Thyroid gland (tissue), 4 donors: ENCODE measurements around the gene ANKRD17. TPM values are rescaled to one million over a fixed set of nuclear protein-coding genes. Genes with fewer than 3 reads are reported as not detected.

Experiments
- DNase-seq, 2 donors: peaks; one replicate each; pipeline ENCODE4 v3.0.0-alpha.2; 2019
- H3K27ac ChIP-seq, 3 donors: fragments of 200-600 bp; sonication (generic); 1 replicate in 2 of 3; 2 replicates in 1 of 3; pipeline ENCODE4 v1.5.1; 2016 to 2019; ENCODE audit warnings: mild to moderate bottlenecking in 1 of 3, moderate library complexity in 1 of 3
- H3K27me3 ChIP-seq: fragments of 200-600 bp; sonication (generic); one replicate; pipeline ENCODE4 v1.5.1; 2019
- H3K36me3 ChIP-seq, 2 donors: fragments of 200-600 bp; sonication (generic); one replicate each; pipeline ENCODE4 v1.5.1; 2016 to 2019
- H3K4me1 ChIP-seq, 2 donors: fragments of 200-600 bp; sonication (generic); one replicate each; pipeline ENCODE4 v1.5.1; 2017 to 2019
- H3K4me3 ChIP-seq, 3 donors: fragments of 200-600 bp; sonication (generic); replicated peaks in 1 of 3; 1 replicate in 2 of 3; 2 replicates in 1 of 3; pipeline ENCODE4 v1.5.1; 2016; ENCODE audit warnings: mild to moderate bottlenecking in 1 of 3
- H3K9me3 ChIP-seq: fragments of 200-600 bp; sonication (generic); one replicate; pipeline ENCODE4 v1.5.1; 2017
- POLR2A ChIP-seq, 2 donors: fragments of 450-650 bp; IDR thresholded peaks; one replicate each; pipeline ENCODE4 v1.6.1; 2017; ENCODE audit warnings: antibody characterized with exemption in 2 of 2, mild to moderate bottlenecking in 2 of 2, moderate library complexity in 1 of 2
- WGBS, 2 donors: methylation state at CpG; one replicate each; pipeline ENCODE4 v1.1.5; 2017; 5-methylcytosine and 5-hydroxymethylcytosine counted together
- intact Hi-C: fragments of 100-400 bp; cut with DNase I; formaldehyde crosslinking; loops from one replicate; pipeline ENCODE4 v1.15.1; 2023
- total RNA-seq, 4 donors: library from RNA; depleted of rRNA; stranded (reverse); fragments of >200 nt; gene quantifications; one replicate each; pipeline ENCODE4 v1.2.3, GENCODE V29; 2016
- TF ChIP-seq, protein P1 (sequence below), 6 experiments: fragments of 200-600 bp in 3 of 6; fragments of 450-650 bp in 3 of 6; sonication (generic) in 3 of 6; IDR thresholded peaks; one replicate each; pipeline ENCODE4 v1.5.1; 2016 to 2019; ENCODE audit warnings: antibody characterized with exemption in 6 of 6, mild to moderate bottlenecking in 2 of 6, inconsistent platforms in 1 of 6, moderate library complexity in 1 of 6

The ANKRD17 gene
- total RNA-seq, 4 donors from 2014 or later: 46.8 to 74.6 (median 64.2) TPM

DNA sequence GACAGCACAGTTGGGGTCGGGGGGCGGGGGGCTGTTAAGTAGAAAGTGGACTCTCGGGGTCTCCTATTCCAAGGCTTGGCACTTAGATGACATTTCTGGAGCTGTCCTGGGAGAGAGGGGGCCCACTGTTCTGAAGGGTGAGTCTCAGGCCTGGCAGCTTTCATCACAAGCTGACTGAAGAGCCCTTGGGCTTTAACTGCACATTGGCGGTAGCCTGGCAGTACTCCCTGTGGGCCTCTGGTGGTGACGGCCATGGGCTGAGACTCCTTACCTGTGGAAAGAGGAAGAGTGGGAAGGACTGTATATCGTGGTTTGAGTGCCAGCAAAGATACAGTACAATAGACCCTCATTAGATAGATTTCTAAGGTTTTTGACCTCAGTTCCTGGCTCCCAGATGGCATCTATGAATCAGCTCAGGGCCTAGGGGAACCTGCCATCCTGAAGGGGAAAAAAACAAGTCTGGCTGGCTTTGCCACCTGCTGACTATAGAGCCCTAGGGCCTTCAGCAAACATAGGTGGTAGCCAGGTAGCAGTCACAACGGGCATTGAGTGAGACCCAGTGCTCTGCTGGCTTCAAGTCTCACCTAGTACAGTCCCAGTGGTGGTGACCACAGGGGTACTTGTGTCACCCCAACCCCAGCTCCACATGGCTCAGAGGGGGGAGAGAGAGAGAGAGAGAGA is 87.9 kb downstream of the ANKRD17 start:
- WGBS, 2 donors: 88 to 95% methylated on average over 7 of the region's 7 CpGs
- peaks cover 16 to 25% of the 10 kb centered on the region in 2 donors for H3K36me3 ChIP-seq
- H3K4me1 ChIP-seq: no peaks in the 10 kb centered on the region
- H3K4me3 ChIP-seq: no peak overlapping the region
- no peak for TF ChIP-seq POLR2A (IDR thresholded peaks at IDR 0.05)
- TF ChIP-seq, protein P1, sequence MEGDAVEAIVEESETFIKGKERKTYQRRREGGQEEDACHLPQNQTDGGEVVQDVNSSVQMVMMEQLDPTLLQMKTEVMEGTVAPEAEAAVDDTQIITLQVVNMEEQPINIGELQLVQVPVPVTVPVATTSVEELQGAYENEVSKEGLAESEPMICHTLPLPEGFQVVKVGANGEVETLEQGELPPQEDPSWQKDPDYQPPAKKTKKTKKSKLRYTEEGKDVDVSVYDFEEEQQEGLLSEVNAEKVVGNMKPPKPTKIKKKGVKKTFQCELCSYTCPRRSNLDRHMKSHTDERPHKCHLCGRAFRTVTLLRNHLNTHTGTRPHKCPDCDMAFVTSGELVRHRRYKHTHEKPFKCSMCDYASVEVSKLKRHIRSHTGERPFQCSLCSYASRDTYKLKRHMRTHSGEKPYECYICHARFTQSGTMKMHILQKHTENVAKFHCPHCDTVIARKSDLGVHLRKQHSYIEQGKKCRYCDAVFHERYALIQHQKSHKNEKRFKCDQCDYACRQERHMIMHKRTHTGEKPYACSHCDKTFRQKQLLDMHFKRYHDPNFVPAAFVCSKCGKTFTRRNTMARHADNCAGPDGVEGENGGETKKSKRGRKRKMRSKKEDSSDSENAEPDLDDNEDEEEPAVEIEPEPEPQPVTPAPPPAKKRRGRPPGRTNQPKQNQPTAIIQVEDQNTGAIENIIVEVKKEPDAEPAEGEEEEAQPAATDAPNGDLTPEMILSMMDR (IDR thresholded peaks at IDR 0.05): no peak
- intact Hi-C loops: no loop called here
- H3K27ac ChIP-seq: no peak overlapping the region
- no peak for DNase-seq
- no peaks in the 10 kb centered on the region for H3K9me3 ChIP-seq
- no peaks in the 10 kb centered on the region for H3K27me3 ChIP-seq

DNA sequence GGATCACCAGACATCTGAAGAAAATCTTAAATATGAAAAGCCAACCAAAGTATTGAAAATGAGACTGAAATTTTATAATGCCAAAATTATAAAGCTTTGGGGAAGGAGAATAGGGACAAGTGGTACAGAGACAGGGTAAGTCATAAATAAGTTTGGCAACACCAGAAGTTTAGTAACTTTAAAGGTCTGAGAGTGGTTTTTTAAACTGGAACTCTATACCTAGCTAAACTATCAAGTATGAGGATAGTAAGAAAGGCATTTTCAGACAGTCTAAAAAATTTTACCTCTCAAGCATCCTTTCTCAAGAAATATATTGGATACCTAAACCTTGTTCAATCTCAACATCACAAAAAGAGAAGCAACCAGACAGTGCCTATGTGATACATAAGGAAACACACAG is 92.4 kb downstream of the ANKRD17 start:
- no peak for DNase-seq
- H3K27ac ChIP-seq: no peak overlapping the region
- no peaks in the 10 kb centered on the region for H3K9me3 ChIP-seq
- H3K4me1 ChIP-seq: no peaks in the 10 kb centered on the region
- H3K27me3 ChIP-seq: no peaks in the 10 kb centered on the region
- no peak overlapping the region for H3K4me3 ChIP-seq
- intact Hi-C loops: no loop called here
- no peak for TF ChIP-seq POLR2A (IDR thresholded peaks at IDR 0.05)
- TF ChIP-seq, protein P1 (IDR thresholded peaks at IDR 0.05): no peak
- peaks cover 10 to 28% of the 10 kb centered on the region in 2 donors for H3K36me3 ChIP-seq

DNA sequence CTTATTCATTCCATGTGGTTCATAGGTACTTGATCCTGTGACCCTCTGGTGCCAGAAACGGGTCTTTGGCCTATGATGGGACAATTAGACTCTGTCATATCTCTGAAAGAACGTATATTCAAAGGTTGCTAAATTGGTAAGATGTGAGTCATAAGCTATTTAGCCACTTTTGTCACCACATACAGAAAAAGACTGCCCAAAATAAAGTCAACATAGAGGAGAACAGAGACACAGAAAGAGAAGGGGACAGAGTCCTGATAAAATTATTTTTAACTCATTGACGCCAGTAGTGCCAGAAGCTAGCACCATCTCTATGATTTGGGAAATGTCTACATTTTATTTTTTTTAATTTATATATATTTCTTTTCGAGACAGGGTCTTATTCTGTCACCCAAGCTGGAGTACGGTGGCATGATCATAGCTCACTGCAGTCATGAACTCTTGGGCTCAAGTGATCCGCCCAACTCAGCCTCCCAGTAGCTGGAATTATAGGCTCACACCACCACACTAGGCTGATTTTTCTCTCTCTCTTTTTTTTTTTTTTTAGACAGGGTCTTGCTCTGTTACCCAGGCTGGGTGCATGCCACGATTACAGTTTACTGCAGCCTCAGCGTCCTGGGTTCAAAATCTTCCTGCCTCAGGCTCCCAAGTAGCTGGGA is 96.9 kb downstream of the ANKRD17 start:
- Histone ChIP-seq H3K27me3 (no peaks in the 10 kb centered on the region), H3K4me3 (no peak overlapping the region), H3K36me3 (peaks cover 0 to 20% of the 10 kb centered on the region in 2 donors), H3K4me1 (no peaks in the 10 kb centered on the region), H3K9me3 (no peaks in the 10 kb centered on the region), H3K27ac (no peak overlapping the region)
- no peak for TF ChIP-seq POLR2A (IDR thresholded peaks at IDR 0.05)
- TF ChIP-seq, protein P1 (IDR thresholded peaks at IDR 0.05): no peak
- no peak for DNase-seq
- WGBS, 2 donors: 96 to 98% methylated on average over 8 of the region's 8 CpGs
- intact Hi-C loops: no loop called here

DNA sequence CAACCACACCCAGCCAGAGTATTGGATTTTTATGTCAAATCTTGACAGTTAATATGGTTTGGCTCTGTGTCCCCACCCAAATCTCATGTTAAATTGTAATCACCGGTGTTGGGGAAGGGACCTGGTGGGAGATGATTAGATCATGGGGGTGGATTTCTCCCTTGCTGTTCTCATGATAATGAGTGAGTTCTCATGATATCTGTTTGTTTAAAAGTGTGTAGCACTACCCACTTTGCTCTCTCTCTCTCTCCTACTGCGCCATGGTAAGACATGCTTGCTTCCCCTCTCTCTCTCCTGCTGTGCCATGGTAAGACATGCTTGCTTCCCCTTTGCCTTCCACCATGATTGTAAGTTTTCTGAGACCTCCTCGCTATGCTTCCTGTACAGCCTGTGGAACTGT is 102.2 kb downstream of the ANKRD17 start:
- intact Hi-C loops: no loop called here
- Histone ChIP-seq H3K27me3 (no peaks in the 10 kb centered on the region), H3K27ac (no peak overlapping the region), H3K9me3 (no peaks in the 10 kb centered on the region), H3K36me3 (peaks cover 0 to 11% of the 10 kb centered on the region in 2 donors), H3K4me1 (no peaks in the 10 kb centered on the region), H3K4me3 (no peak overlapping the region)
- TF ChIP-seq, protein P1 (IDR thresholded peaks at IDR 0.05): no peak
- TF ChIP-seq POLR2A (IDR thresholded peaks at IDR 0.05): no peak
- WGBS, 2 donors: 96% methylated on average over 3 of the region's 3 CpGs
- no peak for DNase-seq

GRCh38 chr4:73152893-73153292 is 105.7 kb downstream of the ANKRD17 start:
- Histone ChIP-seq H3K4me1 (no peaks in the 10 kb centered on the region), H3K36me3 (peaks cover 0 to 13% of the 10 kb centered on the region in 2 donors), H3K27me3 (no peaks in the 10 kb centered on the region), H3K27ac (no peak overlapping the region), H3K9me3 (no peaks in the 10 kb centered on the region), H3K4me3 (no peak overlapping the region)
- intact Hi-C loops: no loop called here
- TF ChIP-seq, protein P1 (IDR thresholded peaks at IDR 0.05): no peak
- TF ChIP-seq POLR2A (IDR thresholded peaks at IDR 0.05): no peak
- 98 to 99% methylated on average over 1 of the region's 1 CpG for WGBS, 2 donors
- DNase-seq: no peak
